Stimulated activated CD8-positive, alpha-beta memory T cell treated with anti-CD3 and anti-CD28 coated beads, Interleukin-12 subunit alpha, Interleukin-12 subunit beta, amount 100 ng/mL, for 24 hours (primary cell): ENCODE data around the gene TMEM266.

Experiments
- DNase-seq: peaks from one replicate; pipeline ENCODE4 v3.0.0-alpha.2; 2020; ENCODE audit errors: extremely low read depth

The TMEM266 gene

GRCh38 chr15:76070192-76070591 lies 10.4 kb downstream of the TMEM266 start:
- DNase-seq, result no peak

- DNase-seq, result no peak
These were observed 11.3 kb downstream of the TMEM266 start for GRCh38 chr15:76070921-76071635.

GRCh38 chr15:76071806-76072205 lies 12.0 kb downstream of the TMEM266 start:
- DNase-seq, result no peak

- no peak for DNase-seq
These were observed 13.8 kb downstream of the TMEM266 start for GRCh38 chr15:76073554-76073953.

- no peak for DNase-seq
These were observed 15.3 kb downstream of the TMEM266 start for GRCh38 chr15:76075046-76075445.

GRCh38 chr15:76078285-76078877 lies 18.6 kb downstream of the TMEM266 start:
- no peak for DNase-seq

- DNase-seq, result no peak
These were observed 24.5 kb downstream of the TMEM266 start for GRCh38 chr15:76084256-76084655.

- DNase-seq, result no peak
These were observed 38.9 kb downstream of the TMEM266 start for GRCh38 chr15:76098685-76099084.

GRCh38 chr15:76099388-76099787 lies 39.6 kb downstream of the TMEM266 start:
- DNase-seq, result no peak

GRCh38 chr15:76100361-76100760 lies 40.6 kb downstream of the TMEM266 start:
- no peak for DNase-seq

- no peak for DNase-seq
These were observed 41.9 kb downstream of the TMEM266 start for GRCh38 chr15:76101655-76102054.

- no peak for DNase-seq
These were observed 45.6 kb downstream of the TMEM266 start for GRCh38 chr15:76105391-76105790.

- DNase-seq, result no peak
These were observed 46.1 kb downstream of the TMEM266 start for GRCh38 chr15:76105911-76106310.

GRCh38 chr15:76107169-76107568 lies 47.4 kb downstream of the TMEM266 start:
- no peak for DNase-seq

- no peak for DNase-seq
These were observed 48.4 kb downstream of the TMEM266 start for GRCh38 chr15:76108021-76108723.

- DNase-seq, result no peak
These were observed 49.3 kb downstream of the TMEM266 start for GRCh38 chr15:76109046-76109445.

- DNase-seq, result no peak
These were observed 54.8 kb downstream of the TMEM266 start for GRCh38 chr15:76114561-76114960.

- DNase-seq, result no peak
These were observed 56.5 kb downstream of the TMEM266 start for GRCh38 chr15:76116138-76116885.

- no peak for DNase-seq
These were observed 57.4 kb downstream of the TMEM266 start for GRCh38 chr15:76117181-76117580.

GRCh38 chr15:76118767-76119166 lies 59.0 kb downstream of the TMEM266 start:
- DNase-seq, result no peak

- no peak for DNase-seq
These were observed 63.2 kb downstream of the TMEM266 start for GRCh38 chr15:76123031-76123430.

- no peak for DNase-seq
These were observed 67.4 kb downstream of the TMEM266 start for GRCh38 chr15:76127169-76127568.
